GM23338 (cell line): ENCODE results near the gene PANK3. TPM values are rescaled to one million over a fixed set of nuclear protein-coding genes. Genes with fewer than 3 reads are reported as not detected.

Source experiments
- ATAC-seq: fragments of 200-7000 bp; cut with Tn5 transposase; 3 replicates; pipeline ENCODE4 v1.9.1; 2020
- DNase-seq: peaks from one replicate; pipeline ENCODE4 v3.0.0-alpha.2; 2015; ENCODE audit warnings: low spot score
- H2AFZ ChIP-seq: fragments of 200-600 bp; sonication (generic); 2 replicates; pipeline ENCODE4 v1.8.0; 2016; ENCODE audit warnings: antibody characterized with exemption, mild to moderate bottlenecking, moderate library complexity
- H3F3A ChIP-seq: fragments of 200-600 bp; sonication (generic); replicated peaks from 2 replicates; pipeline ENCODE4 v1.8.0; 2017; ENCODE audit warnings: antibody characterized with exemption, mixed run types, low read depth
- H3K27ac ChIP-seq: fragments of 200-600 bp; sonication (generic); 2 replicates; pipeline ENCODE4 v1.6.1; 2016; ENCODE audit warnings: low read depth
- H3K27me3 ChIP-seq: fragments of 200-600 bp; sonication (generic); 2 replicates; pipeline ENCODE4 v1.8.0; 2016; ENCODE audit warnings: mild to moderate bottlenecking, mixed run types, moderate library complexity; ENCODE audit not compliant: insufficient read depth
- H3K36me3 ChIP-seq: fragments of 200-600 bp; sonication (generic); 2 replicates; pipeline ENCODE4 v1.8.0; 2016; ENCODE audit warnings: mild to moderate bottlenecking; ENCODE audit not compliant: insufficient read depth
- H3K4me1 ChIP-seq: fragments of 200-600 bp; sonication (generic); 2 replicates; pipeline ENCODE4 v1.8.0; 2016; ENCODE audit warnings: mild to moderate bottlenecking, moderate library complexity; ENCODE audit not compliant: insufficient read depth
- H3K4me2 ChIP-seq: fragments of 200-600 bp; sonication (generic); 2 replicates; pipeline ENCODE4 v1.7.1; 2017; ENCODE audit warnings: mixed run types
- H3K4me3 ChIP-seq: fragments of 200-600 bp; sonication (generic); 2 replicates; pipeline ENCODE4 v1.6.1; 2016; ENCODE audit warnings: mixed run types
- H3K79me2 ChIP-seq: fragments of 200-600 bp; sonication (generic); replicated peaks from 2 replicates; pipeline ENCODE4 v1.8.0; 2017; ENCODE audit warnings: mild to moderate bottlenecking; ENCODE audit not compliant: insufficient read depth
- H3K9me2 ChIP-seq: fragments of 200-600 bp; sonication (generic); 2 replicates; pipeline ENCODE4 v1.8.0; 2017; ENCODE audit not compliant: insufficient read depth
- H4K20me1 ChIP-seq: fragments of 200-600 bp; sonication (generic); replicated peaks from 2 replicates; pipeline ENCODE4 v1.8.0; 2017; ENCODE audit warnings: mild to moderate bottlenecking; ENCODE audit not compliant: insufficient read depth
- H3K27ac Mint-ChIP-seq: 2 replicates; pipeline ENCODE4 v1.8.0; 2020; ENCODE audit warnings: inconsistent platforms, mild to moderate bottlenecking, moderate library complexity, mixed read lengths
- H3K27me3 Mint-ChIP-seq: 3 replicates; pipeline ENCODE4 v1.8.0; 2022; ENCODE audit warnings: low read depth, mild to moderate bottlenecking, moderate library complexity, mixed read lengths, inconsistent platforms; ENCODE audit not compliant: insufficient read depth, poor library complexity
- H3K36me3 Mint-ChIP-seq: 3 replicates; pipeline ENCODE4 v1.8.0; 2021; ENCODE audit warnings: low read depth, mild to moderate bottlenecking, inconsistent platforms, moderate library complexity, mixed read lengths
- H3K4me1 Mint-ChIP-seq: 3 replicates; pipeline ENCODE4 v1.8.0; 2020; ENCODE audit warnings: mild to moderate bottlenecking, inconsistent platforms, mixed read lengths
- H3K4me3 Mint-ChIP-seq: 3 replicates; pipeline ENCODE4 v1.8.0; 2021; ENCODE audit warnings: moderate library complexity, mild to moderate bottlenecking, inconsistent platforms, mixed read lengths
- H3K9me3 Mint-ChIP-seq: 3 replicates; pipeline ENCODE4 v1.8.0; 2020; ENCODE audit warnings: moderate library complexity, mild to moderate bottlenecking, inconsistent platforms, mixed read lengths
- CREB1 ChIP-seq: fragments of 250-450 bp; sonication (Bioruptor Pico); IDR thresholded peaks from 2 replicates; pipeline ENCODE4 v1.5.0; 2020; ENCODE audit warnings: low read depth, mild to moderate bottlenecking, moderate library complexity
- ETS1 ChIP-seq: IDR thresholded peaks from 2 replicates; pipeline ENCODE4 v1.6.1; 2016; ENCODE audit warnings: antibody characterized with exemption
- EZH2 ChIP-seq: fragments of 200-600 bp; sonication (generic); IDR thresholded peaks from one replicate; pipeline ENCODE4 v1.8.0; 2017; ENCODE audit warnings: antibody characterized with exemption, mild to moderate bottlenecking, low read depth; ENCODE audit not compliant: unreplicated experiment
- EZH2phosphoT487 ChIP-seq: fragments of 200-600 bp; sonication (generic); IDR thresholded peaks from one replicate; pipeline ENCODE4 v1.8.1; 2018; ENCODE audit warnings: antibody characterized with exemption; ENCODE audit not compliant: unreplicated experiment
- JUNB ChIP-seq: IDR thresholded peaks from one replicate; pipeline ENCODE4 v1.6.1; 2016; ENCODE audit warnings: antibody characterized with exemption; ENCODE audit not compliant: unreplicated experiment
- NANOG ChIP-seq: IDR thresholded peaks from 2 replicates; pipeline ENCODE4 v1.6.1; 2016; ENCODE audit warnings: antibody characterized with exemption, borderline replicate concordance
- POLR2AphosphoS5 ChIP-seq: IDR thresholded peaks from 2 replicates; pipeline ENCODE4 v1.6.1; 2016; ENCODE audit warnings: antibody characterized with exemption, low read depth
- STAT1 ChIP-seq: IDR thresholded peaks from one replicate; pipeline ENCODE4 v1.6.1; 2016; ENCODE audit warnings: antibody characterized with exemption; ENCODE audit not compliant: unreplicated experiment
- ZNF114 ChIP-seq: fragments of 250-450 bp; sonication (Bioruptor Pico); IDR thresholded peaks from 2 replicates; pipeline ENCODE4 v1.5.0; 2020; ENCODE audit warnings: mild to moderate bottlenecking, moderate library complexity
- ZNF331 ChIP-seq: fragments of 250-450 bp; sonication (Bioruptor Pico); IDR thresholded peaks from 2 replicates; pipeline ENCODE4 v1.5.0; 2020; ENCODE audit warnings: low read depth, mild to moderate bottlenecking, moderate library complexity
- polyA plus RNA-seq: library from polyadenylated mRNA; unstranded; fragments of >200 nt; fragmentation: Nextera tagmentation; extraction: Ambion mirVana; gene quantifications from 2 replicates; pipeline ENCODE4 v1.2.1, GENCODE V29; 2016
- total RNA-seq: library from RNA; depleted of rRNA; stranded (reverse); fragments of >200 nt; shearing (Covaris generic); gene quantifications from 2 replicates; pipeline ENCODE4 v1.2.3, GENCODE V29; 2014
- TF ChIP-seq, protein P1 (sequence below): fragments of 250-450 bp; sonication (Bioruptor Pico); IDR thresholded peaks from 2 replicates; pipeline ENCODE4 v1.5.0; 2020; ENCODE audit warnings: mild to moderate bottlenecking, moderate library complexity
- TF ChIP-seq, protein P2 (sequence below): IDR thresholded peaks from one replicate; pipeline ENCODE4 v1.6.1; 2018; ENCODE audit warnings: antibody characterized with exemption; ENCODE audit not compliant: unreplicated experiment

PANK3 gene
- total and polyA plus RNA-seq, 2 experiments from 2014 or later, result 17.0 to 91.6 TPM

DNA sequence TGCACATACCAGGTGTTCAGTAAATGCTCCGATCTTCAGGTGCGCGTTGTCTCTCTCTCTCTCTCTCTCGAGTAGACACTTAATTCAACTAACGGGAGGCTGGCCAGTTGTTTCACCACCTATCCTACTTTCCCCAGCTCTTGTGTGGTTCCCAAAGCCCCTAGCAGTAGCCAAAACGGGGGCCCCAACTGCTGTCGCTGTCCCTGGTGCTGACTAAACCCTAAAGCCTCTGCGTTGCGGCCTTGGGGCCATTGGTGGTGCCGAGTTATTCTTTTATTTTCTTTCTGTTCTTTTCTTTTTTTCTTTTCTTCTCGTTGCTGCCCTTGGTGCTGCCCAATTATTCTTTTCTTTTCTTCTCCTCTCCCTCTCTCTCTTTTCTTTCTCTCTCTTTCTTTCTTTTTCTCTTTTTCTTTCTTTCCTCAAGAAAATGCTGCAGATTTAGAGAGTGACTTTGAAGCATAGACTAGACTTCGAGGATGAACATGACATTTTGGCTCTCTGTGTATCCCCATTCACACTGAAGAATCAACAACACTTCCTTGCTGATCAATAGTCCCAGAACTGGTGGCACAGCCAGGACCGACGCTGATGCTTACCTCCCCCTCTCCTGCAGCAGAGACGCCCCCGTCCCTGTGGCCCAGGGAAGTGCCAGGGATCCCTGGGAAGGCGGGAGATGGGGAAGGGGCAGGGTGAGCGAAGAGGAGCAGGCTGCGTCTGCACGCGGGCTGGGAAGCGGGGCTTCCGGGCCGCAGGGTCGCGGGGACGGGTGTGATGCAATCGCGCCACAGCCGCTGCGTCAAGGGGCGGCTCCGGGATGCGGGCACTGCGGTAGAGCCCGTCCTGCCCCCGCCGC lies 50.4 kb downstream of the PANK3 start, which contains the start of gene FBLL1 (continued):
- TF ChIP-seq ETS1, result no peak

DNA sequence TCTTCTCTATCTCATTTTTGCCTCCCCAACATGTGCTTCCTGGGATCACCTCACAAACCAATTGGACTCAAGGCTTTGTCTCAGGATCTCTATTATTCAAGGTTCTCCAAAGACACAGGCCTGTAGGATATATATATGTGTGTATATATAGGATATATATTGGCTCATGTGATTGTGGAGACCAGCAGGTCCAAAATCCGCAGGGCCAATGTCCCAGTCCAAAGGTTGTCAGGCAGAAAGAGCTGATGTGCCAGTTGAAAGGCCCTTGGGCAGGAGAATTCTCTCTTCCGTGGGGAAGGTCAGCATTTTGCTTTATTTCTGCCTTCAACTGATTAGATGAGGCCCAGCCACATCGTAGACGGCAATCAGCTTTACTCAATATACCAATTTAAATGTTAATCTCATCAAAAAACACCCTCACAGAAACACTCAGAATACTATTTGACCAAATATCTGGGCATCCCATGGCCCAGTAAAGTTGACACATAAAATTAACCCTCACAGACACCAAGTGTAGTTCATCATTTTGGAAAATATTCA lies 51.3 kb downstream of the PANK3 start:
- H3K27ac Mint-ChIP-seq, result no peak overlapping the region
- no peak overlapping the region for H3K27ac ChIP-seq
- H3K27me3 ChIP-seq, result peaks cover 26% of the 10 kb centered on the region
- no peak for DNase-seq
- H3K9me3 Mint-ChIP-seq, result peaks cover 12% of the 10 kb centered on the region; the same call in 2 of the 3 replicates
- no peak overlapping the region for H3K4me2 ChIP-seq
- H4K20me1 ChIP-seq, result peaks cover 10% of the 10 kb centered on the region
- no peak overlapping the region for H2AFZ ChIP-seq
- 0 out of 2 replicates have a peak, but pooled peaks cover 7% of the 10 kb centered on the region for H3F3A ChIP-seq
- H3K9me2 ChIP-seq, result no peaks in the 10 kb centered on the region
- ATAC-seq, result no peak
- H3K4me3 ChIP-seq, result no peak overlapping the region
- peaks cover 24% of the 10 kb centered on the region for H3K27me3 Mint-ChIP-seq
- no peaks in the 10 kb centered on the region; the same call in 1 of the 2 replicates for H3K36me3 ChIP-seq
- H3K4me3 Mint-ChIP-seq, result no peak overlapping the region
- H3K4me1 ChIP-seq, result peaks cover 20% of the 10 kb centered on the region
- H3K79me2 ChIP-seq, result no peaks in the 10 kb centered on the region
- peaks cover 33% of the 10 kb centered on the region; the same call in 2 of the 3 replicates for H3K4me1 Mint-ChIP-seq
- H3K36me3 Mint-ChIP-seq, result peaks cover 12% of the 10 kb centered on the region
- TF ChIP-seq, protein P1, sequence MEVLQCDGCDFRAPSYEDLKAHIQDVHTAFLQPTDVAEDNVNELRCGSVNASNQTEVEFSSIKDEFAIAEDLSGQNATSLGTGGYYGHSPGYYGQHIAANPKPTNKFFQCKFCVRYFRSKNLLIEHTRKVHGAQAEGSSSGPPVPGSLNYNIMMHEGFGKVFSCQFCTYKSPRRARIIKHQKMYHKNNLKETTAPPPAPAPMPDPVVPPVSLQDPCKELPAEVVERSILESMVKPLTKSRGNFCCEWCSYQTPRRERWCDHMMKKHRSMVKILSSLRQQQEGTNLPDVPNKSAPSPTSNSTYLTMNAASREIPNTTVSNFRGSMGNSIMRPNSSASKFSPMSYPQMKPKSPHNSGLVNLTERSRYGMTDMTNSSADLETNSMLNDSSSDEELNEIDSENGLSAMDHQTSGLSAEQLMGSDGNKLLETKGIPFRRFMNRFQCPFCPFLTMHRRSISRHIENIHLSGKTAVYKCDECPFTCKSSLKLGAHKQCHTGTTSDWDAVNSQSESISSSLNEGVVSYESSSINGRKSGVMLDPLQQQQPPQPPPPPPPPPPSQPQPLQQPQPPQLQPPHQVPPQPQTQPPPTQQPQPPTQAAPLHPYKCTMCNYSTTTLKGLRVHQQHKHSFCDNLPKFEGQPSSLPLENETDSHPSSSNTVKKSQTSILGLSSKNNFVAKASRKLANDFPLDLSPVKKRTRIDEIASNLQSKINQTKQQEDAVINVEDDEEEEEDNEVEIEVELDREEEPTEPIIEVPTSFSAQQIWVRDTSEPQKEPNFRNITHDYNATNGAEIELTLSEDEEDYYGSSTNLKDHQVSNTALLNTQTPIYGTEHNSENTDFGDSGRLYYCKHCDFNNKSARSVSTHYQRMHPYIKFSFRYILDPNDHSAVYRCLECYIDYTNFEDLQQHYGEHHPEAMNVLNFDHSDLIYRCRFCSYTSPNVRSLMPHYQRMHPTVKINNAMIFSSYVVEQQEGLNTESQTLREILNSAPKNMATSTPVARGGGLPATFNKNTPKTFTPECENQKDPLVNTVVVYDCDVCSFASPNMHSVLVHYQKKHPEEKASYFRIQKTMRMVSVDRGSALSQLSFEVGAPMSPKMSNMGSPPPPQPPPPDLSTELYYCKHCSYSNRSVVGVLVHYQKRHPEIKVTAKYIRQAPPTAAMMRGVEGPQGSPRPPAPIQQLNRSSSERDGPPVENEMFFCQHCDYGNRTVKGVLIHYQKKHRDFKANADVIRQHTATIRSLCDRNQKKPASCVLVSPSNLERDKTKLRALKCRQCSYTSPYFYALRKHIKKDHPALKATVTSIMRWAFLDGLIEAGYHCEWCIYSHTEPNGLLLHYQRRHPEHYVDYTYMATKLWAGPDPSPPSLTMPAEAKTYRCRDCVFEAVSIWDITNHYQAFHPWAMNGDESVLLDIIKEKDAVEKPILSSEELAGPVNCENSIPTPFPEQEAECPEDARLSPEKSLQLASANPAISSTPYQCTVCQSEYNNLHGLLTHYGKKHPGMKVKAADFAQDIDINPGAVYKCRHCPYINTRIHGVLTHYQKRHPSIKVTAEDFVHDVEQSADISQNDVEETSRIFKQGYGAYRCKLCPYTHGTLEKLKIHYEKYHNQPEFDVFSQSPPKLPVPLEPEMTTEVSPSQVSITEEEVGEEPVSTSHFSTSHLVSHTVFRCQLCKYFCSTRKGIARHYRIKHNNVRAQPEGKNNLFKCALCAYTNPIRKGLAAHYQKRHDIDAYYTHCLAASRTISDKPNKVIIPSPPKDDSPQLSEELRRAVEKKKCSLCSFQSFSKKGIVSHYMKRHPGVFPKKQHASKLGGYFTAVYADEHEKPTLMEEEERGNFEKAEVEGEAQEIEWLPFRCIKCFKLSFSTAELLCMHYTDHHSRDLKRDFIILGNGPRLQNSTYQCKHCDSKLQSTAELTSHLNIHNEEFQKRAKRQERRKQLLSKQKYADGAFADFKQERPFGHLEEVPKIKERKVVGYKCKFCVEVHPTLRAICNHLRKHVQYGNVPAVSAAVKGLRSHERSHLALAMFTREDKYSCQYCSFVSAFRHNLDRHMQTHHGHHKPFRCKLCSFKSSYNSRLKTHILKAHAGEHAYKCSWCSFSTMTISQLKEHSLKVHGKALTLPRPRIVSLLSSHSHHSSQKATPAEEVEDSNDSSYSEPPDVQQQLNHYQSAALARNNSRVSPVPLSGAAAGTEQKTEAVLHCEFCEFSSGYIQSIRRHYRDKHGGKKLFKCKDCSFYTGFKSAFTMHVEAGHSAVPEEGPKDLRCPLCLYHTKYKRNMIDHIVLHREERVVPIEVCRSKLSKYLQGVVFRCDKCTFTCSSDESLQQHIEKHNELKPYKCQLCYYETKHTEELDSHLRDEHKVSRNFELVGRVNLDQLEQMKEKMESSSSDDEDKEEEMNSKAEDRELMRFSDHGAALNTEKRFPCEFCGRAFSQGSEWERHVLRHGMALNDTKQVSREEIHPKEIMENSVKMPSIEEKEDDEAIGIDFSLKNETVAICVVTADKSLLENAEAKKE (CRISPR knock-in tag), result no peak
- TF ChIP-seq JUNB (no peak), ETS1 (no peak), CREB1 (CRISPR knock-in tag) (no peak), NANOG (no peak), ZNF114 (no peak), EZH2 (no peak), STAT1 (no peak), EZH2phosphoT487 (no peak), POLR2AphosphoS5 (no peak), ZNF331 (CRISPR knock-in tag) (no peak)
- TF ChIP-seq, protein P2, sequence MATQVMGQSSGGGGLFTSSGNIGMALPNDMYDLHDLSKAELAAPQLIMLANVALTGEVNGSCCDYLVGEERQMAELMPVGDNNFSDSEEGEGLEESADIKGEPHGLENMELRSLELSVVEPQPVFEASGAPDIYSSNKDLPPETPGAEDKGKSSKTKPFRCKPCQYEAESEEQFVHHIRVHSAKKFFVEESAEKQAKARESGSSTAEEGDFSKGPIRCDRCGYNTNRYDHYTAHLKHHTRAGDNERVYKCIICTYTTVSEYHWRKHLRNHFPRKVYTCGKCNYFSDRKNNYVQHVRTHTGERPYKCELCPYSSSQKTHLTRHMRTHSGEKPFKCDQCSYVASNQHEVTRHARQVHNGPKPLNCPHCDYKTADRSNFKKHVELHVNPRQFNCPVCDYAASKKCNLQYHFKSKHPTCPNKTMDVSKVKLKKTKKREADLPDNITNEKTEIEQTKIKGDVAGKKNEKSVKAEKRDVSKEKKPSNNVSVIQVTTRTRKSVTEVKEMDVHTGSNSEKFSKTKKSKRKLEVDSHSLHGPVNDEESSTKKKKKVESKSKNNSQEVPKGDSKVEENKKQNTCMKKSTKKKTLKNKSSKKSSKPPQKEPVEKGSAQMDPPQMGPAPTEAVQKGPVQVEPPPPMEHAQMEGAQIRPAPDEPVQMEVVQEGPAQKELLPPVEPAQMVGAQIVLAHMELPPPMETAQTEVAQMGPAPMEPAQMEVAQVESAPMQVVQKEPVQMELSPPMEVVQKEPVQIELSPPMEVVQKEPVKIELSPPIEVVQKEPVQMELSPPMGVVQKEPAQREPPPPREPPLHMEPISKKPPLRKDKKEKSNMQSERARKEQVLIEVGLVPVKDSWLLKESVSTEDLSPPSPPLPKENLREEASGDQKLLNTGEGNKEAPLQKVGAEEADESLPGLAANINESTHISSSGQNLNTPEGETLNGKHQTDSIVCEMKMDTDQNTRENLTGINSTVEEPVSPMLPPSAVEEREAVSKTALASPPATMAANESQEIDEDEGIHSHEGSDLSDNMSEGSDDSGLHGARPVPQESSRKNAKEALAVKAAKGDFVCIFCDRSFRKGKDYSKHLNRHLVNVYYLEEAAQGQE, result no peak
